HG03565 (cell line): ENCODE measurements around the gene SPATA16.

Experiments used
- ATAC-seq: cut with Tn5 transposase; IDR thresholded peaks from one replicate; pipeline ENCODE4 v1.9.1; 2021; ENCODE audit warnings: mild to moderate bottlenecking, moderate library complexity; ENCODE audit not compliant: unreplicated experiment

SPATA16 gene

GRCh38 chr3:172844428-172844827, 296.6 kb downstream of the SPATA16 start:
- ATAC-seq = no peak

- ATAC-seq = no peak
Observed at GRCh38 chr3:172840913-172841312, 300.1 kb downstream of the SPATA16 start.

DNA sequence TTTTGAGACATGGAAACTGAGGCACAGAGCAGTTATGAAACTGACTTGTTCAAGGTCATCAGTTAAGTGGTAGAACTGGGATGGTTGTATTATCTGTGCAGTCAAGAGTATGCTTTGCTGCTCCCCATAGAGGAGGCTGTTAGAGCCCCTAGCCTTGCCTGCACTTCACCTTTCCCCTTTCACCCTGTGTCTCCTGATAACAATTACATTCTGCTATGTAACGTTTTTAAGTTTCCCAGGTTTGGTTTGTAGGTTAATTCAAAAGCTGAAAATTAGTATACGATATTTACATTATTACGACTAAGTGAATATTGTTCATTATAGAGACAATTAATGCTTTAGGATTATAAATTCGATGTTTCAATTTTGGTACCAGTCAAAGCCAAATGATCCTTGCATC, 300.6 kb downstream of the SPATA16 start:
- no peak for ATAC-seq

GRCh38 chr3:172839679-172840078, 301.4 kb downstream of the SPATA16 start:
- ATAC-seq = no peak
